Measurements from ENCODE around the gene SULF2.

DNA sequence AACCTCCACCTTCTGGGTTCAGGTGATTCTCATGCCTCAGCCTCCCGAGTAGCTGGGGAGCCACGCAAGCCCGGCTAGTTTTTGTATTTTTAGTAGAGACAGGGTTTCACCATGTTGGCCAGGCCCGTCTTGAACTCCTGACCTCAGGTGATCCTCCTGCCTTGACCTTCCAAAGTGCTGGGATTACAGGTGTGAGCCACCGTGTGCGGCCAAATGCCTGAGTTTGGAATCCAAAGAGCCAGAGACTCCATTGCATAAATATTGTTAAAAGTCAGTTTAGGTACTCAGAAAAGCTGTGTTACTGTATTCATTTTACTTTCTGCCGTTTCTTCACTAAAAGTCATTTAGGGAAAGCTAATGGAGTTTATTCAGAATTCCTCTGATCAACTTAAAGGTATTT lies 137.3 kb downstream of the SULF2 start:
- TF ChIP-seq, protein P1, sequence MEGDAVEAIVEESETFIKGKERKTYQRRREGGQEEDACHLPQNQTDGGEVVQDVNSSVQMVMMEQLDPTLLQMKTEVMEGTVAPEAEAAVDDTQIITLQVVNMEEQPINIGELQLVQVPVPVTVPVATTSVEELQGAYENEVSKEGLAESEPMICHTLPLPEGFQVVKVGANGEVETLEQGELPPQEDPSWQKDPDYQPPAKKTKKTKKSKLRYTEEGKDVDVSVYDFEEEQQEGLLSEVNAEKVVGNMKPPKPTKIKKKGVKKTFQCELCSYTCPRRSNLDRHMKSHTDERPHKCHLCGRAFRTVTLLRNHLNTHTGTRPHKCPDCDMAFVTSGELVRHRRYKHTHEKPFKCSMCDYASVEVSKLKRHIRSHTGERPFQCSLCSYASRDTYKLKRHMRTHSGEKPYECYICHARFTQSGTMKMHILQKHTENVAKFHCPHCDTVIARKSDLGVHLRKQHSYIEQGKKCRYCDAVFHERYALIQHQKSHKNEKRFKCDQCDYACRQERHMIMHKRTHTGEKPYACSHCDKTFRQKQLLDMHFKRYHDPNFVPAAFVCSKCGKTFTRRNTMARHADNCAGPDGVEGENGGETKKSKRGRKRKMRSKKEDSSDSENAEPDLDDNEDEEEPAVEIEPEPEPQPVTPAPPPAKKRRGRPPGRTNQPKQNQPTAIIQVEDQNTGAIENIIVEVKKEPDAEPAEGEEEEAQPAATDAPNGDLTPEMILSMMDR (conservative IDR thresholded peaks at IDR 0.05) = no peak
- TF ChIP-seq EZH2 (IDR thresholded peaks at IDR 0.05; ENCODE audit: low read depth) = no peak

Measured in PC-9 (cell line).